ENCODE data around the gene LRCH1.
A peak's percentile ranks its signal among the peaks of the same experiment; 100 is the strongest.

Gene LRCH1

DNA sequence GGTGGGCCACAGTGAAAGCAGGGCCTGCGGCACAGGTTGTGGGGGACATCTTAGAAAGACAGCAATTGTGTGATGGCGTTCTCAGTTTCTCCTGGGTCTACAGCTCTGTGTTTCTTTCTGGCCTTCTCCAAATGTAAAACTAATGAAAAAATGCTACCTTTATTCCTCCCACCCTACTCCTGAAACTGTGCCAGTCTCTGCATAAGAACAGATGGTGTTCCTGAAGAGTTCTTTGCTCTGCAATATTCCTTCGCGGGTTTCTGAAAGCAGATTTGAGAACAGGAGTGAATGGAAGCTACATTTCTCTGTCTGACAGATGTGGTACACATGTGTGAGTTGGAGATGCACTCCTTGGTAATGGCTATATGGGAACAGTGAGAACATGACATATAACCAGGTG lies 18.0 kb upstream of the LRCH1 start:
- no peak for DNase-seq

DNA sequence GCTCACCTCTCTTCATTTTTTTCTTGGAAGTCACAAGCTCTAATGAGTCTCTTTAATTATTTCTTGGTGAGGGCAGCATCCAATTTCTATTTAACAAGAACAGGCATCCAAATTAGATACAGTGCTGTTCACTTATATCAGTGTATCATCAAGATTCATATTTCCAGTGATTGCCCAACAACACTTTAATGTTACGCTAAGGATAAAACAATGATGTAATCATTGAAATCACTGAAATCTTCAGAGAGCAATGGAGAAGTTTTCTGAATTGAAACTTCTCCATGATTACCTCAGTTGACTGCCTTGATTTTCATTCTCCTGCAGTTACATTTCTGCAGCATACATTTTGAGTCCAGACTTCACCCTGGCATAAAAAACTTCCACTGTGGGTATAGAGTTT lies 17.1 kb upstream of the LRCH1 start:
- DNase-seq = no peak

DNA sequence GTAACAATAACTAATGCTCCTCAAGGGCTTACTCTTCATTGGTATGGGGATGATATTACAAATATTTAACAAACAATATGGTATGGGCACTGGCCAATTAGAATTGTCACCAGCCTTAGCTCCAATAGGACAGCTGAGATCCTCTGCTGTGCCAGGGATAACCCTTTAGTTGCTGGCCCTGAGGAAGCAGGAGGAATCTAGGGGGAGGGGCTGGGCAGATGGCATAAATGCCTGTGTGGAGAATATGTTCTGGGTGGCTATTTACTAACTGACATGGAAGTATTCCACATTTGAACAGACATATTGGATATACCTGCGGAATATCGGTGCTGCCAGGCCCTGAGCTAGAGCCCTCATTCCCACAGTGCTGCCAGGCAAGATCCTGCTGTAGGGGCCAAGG lies 16.6 kb upstream of the LRCH1 start:
- no peak for DNase-seq

DNA sequence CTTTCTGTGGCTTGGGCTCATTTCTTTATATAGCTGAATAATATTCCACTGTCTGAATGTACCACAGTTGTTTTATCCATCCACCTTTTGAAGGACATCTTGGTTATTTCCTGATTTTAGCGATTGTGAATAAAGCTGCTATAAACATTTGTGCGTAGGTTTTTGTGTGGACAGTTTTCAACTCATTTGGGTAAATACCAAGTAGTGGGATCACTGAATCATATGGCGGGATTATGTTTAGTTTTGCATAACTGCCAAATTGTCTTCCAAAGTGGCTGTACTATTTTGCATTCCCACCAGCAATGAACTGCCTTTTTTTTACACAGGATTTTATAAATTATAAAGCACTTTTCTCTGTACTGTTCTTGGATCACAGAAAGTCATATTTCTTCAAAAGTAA lies 13.7 kb upstream of the LRCH1 start:
- DNase-seq = no peak

DNA sequence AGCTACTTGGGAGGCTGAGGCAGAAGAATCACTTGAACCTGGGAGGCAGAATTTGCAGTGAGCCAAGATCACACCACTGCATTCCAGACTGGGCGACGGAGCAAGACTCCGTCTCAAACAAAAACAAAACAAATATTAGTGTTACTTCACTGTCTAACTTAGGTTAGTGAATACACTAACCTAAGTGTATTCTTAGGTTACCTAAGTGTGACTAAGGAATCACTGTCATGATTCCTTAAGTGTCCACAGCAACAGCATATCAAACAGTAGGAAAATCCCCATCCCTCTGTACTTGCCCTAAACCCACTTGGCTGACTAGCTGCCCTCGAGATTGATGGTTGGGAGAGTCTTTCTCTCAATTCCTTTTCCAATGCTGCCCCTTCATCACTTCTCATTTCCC lies 11.8 kb upstream of the LRCH1 start:
- DNase-seq = no peak

DNA sequence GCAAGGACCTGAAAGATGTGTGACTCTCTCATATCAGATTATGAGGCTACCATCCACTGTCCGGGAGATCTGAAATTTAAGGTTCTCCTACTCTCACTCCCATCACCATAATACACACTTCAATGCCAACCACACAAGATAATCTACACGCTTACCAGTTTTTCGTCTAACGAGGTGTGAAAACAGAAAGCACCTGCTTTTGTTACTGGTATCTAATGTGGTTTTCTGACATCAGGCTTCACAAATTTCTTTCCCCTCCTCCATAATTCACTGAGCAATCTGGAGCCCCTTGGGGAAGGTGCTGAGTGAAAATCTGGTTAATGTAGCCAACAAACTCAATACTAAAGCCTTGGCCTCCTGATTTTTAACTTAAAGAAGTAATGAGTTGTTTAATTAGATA lies 10.1 kb upstream of the LRCH1 start:
- no peak for DNase-seq

DNA sequence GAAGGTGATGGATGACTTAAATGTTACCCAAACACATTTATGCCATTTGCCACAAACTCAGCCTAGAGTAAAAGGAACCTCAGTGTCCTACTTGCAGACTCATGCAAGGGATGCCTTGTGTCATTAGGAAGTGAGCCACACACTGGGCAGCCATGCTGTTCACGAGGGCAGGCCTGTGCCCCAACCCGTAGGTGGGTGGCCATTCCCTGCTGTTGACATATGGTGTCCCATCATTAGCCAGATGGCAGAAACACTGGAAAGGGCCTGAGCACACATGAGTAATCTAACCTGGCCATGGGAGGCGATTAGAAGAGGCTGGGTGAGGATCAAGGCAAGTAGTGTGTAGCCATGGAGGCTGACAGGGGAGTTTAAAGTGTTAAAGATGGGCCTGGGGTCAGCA lies 9.7 kb upstream of the LRCH1 start:
- no peak for DNase-seq

DNA sequence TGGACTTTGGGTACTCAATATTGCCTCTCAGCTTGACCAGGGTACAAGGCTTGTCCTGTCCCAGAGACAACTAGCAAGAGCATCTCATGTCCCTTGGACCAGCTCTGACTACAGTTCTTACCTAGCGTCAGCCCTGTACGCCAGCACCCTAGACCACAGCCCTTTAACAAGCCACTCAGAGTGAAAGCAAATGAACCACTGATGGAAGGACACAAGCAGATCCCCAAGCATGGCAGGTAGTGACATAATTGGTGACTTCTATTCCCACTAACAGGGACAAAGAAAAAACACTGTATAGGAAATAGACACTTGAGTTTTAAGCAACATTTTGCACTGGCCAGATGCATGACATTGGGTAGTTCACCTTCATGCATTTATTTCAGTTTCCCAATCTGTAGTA lies 8.8 kb upstream of the LRCH1 start:
- no peak for DNase-seq

DNA sequence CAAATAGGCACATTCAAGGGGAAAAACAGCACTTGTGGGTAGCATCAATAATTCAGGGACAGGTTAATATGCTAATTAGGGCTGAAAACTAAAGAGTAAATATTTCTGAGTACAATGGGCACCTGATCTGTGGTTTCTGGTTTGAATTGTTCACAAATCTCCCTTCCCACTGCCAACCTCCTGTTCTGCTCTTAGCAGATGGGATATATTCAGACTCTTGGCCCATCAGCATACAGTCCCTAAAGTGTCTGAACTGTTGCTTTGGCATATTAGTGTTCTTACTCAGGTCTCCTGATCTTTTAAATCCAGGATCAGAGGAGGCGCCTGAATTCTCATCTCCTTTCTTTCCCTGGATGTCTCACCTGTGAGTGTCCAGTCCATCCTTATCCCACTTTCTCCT lies 8.2 kb upstream of the LRCH1 start:
- DNase-seq = no peak

DNA sequence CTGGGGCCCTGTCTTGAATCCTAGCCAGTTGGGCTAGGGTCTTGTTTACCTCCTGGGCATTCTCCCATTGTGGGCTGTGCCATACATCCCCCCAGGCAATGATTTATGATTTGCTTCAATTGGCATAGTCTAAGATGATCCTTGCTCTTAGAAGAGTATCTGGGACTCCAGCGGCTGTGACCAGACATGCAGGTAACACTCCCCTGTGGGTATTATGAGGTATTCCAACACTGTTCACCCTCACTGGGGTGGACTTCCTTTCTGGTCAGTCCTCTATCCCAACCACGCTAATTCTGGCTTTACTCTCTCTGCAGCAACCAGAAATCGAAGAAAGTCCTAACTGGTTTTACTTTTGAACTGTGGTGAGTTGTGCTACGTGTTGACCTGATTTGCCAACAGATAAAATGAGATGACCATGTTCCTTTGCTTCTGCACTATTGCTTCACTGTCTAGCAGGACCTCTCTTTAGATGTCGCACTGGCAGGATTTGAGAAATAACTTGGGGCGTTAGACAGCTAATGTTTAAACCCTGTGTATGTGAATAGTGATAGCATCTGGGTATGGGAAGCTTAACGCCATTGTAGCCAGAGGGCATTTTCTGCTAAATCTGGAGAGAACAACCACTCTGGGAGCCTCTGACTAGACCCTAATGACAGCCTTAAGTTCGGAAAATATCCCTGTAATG lies 6.7 kb upstream of the LRCH1 start:
- DNase-seq = no peak

DNA sequence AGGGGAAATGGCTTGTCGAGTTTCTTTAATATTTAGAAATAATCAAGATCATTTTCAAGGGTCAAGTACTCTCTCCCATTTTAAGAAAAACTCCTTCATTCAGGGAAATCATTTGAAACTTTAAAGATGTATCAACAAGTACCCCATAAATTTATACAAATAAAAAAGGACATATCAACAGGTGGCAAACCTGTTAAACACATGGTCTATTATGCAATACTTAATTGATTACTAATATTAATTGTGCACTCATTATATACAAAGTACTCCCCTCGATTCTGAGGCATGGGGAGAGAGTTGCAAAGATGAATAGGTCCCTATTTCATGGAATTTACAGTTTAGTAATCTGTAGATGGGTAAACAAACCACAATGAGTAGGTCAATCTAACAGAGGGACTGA lies 2.1 kb upstream of the LRCH1 start:
- DNase-seq = no peak

DNA sequence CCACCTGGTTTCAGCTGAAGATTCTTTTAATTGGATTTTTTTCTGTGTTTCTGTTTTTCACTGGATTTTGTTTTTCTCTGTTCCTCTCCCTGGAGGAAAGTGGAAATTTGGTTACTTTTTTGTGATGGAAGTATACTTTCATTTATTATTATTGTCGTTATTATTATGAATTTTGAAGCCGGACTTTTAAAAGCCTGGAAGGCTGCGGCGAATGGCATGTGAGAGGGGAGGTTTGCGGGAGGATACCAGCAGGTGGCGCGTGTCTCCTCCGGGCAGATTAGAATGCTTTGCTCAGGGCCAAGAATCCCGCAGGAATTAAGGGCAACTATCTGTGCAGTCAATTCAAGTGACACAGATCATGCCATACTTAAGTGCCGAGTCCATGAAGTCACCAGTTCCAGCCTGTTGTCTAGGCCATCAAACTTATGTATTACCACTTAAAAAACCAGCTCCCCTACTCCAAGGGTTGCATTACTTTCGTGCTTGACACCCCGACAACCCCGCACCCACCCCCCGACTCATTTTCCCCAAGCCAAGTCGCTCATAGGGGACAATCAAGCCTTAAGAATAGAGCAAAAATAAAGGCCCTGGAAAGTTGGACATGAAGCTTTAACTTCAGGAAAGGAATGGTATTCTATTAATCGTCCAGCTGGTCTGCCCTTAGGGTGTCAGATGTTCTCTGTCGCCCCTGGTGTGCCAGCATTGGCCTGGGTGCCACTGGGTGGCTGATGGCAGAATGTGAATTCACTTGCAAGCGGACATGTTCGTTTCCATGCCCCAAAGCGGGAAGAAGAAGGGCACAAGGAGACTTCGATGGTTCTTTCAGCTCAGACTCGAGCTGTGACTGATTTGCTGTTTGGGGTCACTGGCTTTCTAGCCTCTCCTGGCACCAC lies 1.3 kb upstream of the LRCH1 start:
- peak; percentile 51 to 66 for DNase-seq

DNA sequence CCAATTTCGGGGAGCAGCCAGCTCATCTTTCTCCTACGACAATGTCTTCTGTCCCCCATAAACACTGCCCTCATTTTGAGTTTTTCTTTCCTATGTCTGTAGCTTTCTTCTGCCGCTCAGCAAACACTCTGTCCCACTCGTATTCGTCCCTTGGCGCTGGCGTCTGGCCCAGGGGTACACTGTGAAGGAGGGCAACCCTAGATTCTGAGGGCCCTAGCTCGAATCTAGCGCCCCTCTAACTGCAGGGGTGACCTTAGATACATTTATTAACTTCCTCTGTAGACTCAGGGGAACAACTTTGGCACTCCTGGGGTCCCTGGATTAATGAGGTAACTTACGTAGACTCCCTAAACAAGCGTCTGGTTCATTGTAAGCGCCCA lies 677 bp upstream of the LRCH1 start:
- no peak for DNase-seq

DNA sequence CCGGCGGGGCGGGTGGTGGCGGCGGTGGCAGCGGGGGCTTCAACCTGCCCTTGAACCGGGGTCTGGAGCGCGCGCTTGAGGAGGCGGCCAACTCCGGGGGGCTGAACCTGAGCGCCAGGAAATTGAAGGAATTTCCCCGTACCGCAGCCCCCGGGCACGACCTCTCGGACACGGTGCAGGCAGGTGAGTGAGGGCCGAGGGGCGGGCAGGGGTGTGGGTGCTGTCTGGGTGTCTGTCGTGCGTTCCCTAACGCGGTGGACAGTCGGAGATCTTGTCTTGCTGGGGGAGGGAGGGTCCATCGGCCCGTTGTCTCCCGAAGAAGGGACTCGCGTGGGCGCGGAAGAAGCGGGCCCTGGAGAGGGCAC lies 533 bp downstream of the LRCH1 start:
- no peak for DNase-seq

DNA sequence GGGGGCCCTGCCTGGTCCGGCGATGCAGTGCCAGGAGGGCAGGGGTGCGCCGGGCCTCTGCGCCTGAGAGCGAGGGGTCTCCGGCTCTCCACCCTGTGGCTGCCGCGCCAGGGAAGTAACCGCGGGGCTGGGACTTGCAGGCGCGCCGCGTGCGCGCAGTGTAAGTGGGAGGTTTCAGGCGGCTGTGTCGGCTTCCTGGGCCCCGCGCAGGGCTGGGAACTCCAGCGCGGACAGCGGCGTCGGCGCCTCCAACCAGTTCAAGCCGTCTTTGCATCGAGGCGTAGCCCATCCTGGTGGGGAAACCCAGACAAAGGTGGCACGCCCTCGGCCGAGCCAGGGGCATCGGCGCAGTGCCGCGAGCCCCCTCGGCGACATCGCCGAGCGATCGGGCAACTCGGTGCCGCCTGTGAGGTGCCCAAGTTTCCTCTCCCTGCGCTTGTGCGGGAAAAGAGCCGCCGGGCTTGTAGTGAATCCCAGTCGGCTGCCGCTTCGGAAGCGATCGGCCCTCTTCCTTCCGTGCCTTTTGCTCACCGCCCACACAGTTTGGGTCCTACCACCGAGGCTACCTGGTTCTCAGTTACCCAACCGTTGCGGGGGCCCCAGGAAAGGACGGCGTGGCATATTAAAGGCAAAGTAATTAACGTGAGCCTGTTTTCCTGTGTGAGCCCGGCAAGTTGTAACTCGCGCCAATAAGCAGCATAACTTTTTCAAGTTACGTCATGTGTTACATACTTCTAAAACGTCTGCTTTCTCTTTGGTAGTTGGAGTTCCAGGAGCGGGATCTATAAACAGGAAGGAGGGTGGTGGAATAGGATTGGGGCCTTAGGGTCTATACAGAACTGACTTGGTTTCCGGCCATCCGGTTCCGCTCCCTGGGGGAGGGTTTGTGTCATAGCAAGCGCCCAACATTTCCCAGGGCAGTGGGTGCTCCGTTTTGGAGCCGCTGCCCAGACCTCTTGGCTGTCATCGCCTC lies 1.2 kb downstream of the LRCH1 start:
- DNase-seq = peak; percentile 65 to 73

DNA sequence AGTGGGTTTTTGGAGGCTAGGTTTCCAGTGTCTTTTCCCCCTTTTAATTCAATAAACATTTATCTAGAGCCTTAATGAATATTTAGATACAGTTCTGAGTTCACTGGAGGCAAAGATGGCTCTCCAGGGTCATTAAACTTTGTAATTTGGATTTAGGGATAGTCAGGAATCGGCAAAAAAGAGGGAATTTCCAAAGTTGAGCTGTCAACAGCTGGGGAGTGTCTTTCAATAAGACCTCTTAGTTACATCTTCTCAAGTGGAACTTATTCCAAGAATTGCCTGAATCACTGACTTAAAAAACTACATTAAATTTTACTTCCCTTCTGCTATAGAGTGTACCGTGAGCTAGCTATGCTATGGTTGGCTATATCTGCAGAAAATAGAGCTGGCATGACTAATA lies 2.0 kb downstream of the LRCH1 start:
- DNase-seq = no peak

DNA sequence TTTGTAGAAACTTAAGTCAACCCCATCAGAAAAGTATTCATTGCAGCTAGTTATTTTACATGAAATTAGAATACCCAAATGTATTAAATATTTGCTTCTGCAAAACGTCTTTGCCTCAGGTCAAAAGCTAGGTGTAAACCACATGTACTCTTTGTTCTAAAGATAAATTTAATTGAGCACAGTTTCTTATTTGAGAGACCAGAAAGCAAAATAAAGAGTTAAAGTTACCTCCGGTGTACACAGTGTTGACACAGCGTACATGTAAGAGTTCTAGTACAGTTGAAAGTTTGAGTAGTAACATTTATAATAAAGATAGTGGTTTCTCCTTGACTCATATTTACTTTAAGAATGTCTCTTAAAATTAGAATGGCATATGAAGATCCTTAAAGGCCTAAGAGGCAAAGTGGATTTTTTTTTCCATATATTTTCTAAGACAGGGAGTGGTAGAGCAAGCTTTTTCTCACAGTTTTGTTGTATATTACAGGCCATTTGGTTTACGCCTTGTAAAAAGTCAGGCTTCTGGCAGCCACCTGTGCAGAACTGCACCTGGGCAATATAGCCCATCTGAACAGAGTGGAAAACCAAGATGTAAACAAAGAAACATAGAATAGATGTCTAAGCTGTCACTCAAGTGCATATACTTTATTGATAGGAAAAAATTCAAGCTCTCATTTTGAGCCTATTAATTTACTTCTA lies 2.9 kb downstream of the LRCH1 start:
- DNase-seq = no peak

DNA sequence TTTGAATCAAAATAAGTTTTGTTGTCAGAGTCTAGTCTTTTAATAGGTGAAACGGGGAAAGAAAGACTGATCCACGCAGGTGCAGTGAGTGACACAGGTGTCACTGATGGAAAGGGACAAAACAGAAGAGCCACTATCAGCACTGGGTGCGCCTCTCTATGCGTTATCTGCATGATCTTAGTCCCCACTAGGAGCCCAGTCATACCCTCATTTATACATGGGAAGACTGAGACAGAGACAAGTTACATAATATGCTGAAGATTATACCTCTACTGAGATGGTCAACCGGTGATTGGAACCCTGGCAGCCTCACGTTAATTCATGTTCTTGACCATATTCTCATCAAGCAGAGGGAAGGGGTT lies 3.4 kb downstream of the LRCH1 start:
- DNase-seq = no peak

DNA sequence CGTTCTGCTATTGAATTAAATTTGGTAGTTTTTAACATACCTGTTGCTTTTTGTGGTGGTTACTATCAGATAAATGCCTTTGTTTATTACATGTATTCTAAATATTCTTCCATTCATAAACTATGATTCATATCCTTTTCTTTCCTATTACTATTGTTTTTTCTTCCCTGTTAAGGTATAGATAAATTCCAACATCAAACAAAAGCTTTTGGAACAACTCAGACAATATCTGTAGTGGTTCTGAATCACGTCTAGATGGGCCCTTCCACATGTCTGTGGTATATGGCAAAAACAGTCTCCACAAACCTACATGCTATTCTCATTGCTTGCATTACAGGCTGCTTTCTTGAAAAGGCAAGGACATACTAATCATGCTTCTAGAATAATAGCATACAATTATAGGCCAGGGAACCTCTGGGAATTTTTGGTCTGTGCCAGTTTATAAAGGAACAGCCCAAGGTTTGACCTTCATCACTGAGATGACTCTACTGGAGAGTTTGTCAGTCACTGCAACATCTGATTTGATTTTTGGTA lies 6.4 kb downstream of the LRCH1 start:
- DNase-seq = no peak

DNA sequence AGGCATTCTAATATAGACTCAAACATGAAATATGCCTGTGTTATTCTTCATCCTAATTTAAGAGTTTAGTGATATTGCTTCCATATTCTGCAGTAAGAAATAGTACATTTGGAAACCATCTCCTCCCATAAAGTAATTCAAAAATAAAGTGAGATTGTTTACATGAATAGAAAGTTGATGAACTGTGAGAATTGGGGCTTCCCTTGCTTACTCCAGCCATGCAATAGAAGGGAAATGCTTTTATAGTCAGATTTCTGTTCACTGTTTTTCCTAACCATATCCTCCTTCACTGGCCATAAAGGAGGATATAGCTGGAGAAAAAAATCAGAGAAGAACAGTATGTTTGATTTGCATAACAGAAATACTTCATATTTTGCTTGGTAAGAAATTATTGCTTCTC lies 7.8 kb downstream of the LRCH1 start:
- no peak for DNase-seq

DNA sequence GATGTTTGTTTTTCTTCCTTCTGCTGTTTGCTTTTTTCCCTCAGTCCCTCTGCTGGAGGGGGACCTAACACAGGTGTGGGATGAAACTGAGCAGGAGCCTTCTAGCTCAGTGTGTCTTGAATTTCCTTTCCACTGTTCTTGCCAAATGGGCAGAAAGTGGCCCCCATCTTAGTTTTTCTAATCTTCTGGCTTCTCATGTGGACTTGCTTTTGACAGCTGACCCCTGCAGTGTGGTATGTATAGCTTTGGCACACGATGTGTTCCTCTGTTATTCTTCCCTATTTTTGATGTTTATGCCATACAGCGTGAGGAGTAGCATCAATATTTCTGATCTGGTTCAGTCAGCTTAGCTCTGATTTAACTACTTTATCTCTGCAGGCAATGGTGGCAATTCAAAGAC lies 8.3 kb downstream of the LRCH1 start:
- no peak for DNase-seq

DNA sequence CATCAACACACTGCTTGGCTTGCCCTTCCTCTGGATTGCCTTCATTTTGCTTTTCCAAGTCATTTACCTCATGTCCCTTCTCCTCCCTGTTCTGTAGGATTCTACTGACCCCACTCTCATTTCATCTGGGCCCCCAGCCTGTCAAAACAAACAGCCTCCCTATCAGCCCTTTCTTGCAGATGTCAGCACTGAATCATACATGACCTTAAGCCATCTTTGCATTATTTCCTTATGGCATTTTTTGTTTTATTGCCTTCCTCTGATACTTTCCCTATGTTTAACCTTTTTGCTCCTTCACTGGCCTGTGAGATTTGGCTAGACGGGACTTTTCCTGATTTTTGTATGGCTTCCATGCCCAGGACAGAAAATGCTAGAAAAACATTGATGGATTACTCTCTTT lies 8.7 kb downstream of the LRCH1 start:
- DNase-seq = no peak

DNA sequence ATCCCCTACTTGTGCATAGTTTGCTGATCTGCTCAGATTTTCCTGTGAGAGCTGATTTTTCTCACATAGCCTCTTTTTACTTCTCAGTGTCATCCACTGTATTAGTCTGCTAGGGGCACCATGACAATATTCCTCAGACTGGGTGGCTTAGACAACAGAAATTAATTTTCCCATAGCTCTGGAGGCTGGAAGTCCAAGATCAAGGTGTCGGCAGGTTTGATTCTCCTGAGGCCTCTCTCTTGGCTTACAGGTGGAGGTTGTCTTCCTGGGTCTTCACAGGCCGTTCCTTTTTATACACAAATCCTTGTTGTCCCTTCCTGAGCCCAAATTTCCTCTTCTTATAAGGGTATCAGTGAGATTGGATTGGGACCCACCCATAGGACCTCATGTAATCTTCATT lies 9.2 kb downstream of the LRCH1 start:
- no peak for DNase-seq
